ENCODE results near the gene NARS2. TPM values are rescaled to one million over a fixed set of nuclear protein-coding genes. Genes with fewer than 3 reads are reported as not detected.

Gene NARS2
- polyA plus RNA-seq, 1 experiment, result 18.4 TPM

DNA sequence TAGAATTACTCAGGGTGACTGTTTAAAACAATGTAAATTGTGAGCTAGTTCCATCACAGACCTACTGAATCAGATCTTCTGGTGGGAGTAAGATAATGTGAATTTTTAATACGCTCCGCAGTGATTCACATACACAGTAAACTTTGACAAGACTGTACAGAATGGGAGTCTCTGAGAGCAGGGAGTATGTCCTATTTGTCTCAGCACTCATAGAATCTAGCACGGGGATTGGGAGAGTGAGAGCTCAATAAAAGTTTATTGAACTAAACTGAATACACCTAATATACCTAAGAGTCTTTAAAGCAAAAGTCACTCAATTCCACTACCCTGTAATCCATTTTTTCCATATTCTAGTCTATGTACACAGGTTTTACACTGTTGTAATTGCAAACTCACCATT, 145.9 kb downstream of the NARS2 start:
- Histone ChIP-seq H3K4me3 (ENCODE audit: low read depth, low read length) (no peak overlapping the region), H3K27me3 (ENCODE audit: control insufficient read depth, insufficient read depth, low read length) (no peaks in the 10 kb centered on the region), H3K27ac (ENCODE audit: low read depth, low read length) (no peak overlapping the region), H3K9me3 (ENCODE audit: control insufficient read depth, insufficient read depth, low read length) (no peaks in the 10 kb centered on the region)
- CTCF ChIA-PET, result interaction anchor here (1.6 kb wide), 1 partner anchor 135 kb away, joined by 6 read pairs; no protein-coding TSS in a partner anchor
- POLR2A ChIA-PET, result no interaction called here
- DNase-seq (ENCODE audit: low read depth, low spot score), result no peak
- TF ChIP-seq, protein P1, sequence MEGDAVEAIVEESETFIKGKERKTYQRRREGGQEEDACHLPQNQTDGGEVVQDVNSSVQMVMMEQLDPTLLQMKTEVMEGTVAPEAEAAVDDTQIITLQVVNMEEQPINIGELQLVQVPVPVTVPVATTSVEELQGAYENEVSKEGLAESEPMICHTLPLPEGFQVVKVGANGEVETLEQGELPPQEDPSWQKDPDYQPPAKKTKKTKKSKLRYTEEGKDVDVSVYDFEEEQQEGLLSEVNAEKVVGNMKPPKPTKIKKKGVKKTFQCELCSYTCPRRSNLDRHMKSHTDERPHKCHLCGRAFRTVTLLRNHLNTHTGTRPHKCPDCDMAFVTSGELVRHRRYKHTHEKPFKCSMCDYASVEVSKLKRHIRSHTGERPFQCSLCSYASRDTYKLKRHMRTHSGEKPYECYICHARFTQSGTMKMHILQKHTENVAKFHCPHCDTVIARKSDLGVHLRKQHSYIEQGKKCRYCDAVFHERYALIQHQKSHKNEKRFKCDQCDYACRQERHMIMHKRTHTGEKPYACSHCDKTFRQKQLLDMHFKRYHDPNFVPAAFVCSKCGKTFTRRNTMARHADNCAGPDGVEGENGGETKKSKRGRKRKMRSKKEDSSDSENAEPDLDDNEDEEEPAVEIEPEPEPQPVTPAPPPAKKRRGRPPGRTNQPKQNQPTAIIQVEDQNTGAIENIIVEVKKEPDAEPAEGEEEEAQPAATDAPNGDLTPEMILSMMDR (IDR thresholded peaks at IDR 0.05; ENCODE audit: low read depth, low read length), result no peak

- Histone ChIP-seq H3K9me3 (ENCODE audit: control insufficient read depth, insufficient read depth, low read length) (no peaks in the 10 kb centered on the region), H3K4me3 (ENCODE audit: low read depth, low read length) (no peak overlapping the region), H3K27ac (ENCODE audit: low read depth, low read length) (no peak overlapping the region), H3K27me3 (ENCODE audit: control insufficient read depth, insufficient read depth, low read length) (no peaks in the 10 kb centered on the region)
- POLR2A ChIA-PET, result no interaction called here
- TF ChIP-seq, protein P1 (IDR thresholded peaks at IDR 0.05; ENCODE audit: low read depth, low read length), result no peak
- DNase-seq (ENCODE audit: low read depth, low spot score), result no peak
- CTCF ChIA-PET, result interaction anchor here (0.6 to 1.6 kb wide), 2 partner anchors 109 to 136 kb away, joined by 3 to 6 read pairs; no protein-coding TSS in a partner anchor
These were observed 146.4 kb downstream of the NARS2 start for GRCh38 chr11:78428266-78428636.

- CTCF ChIA-PET, result interaction anchor here (0.6 to 1.6 kb wide), 4 partner anchors 12 to 137 kb away, joined by 3 to 6 read pairs (median 4); no protein-coding TSS in a partner anchor
- Histone ChIP-seq H3K27me3 (ENCODE audit: control insufficient read depth, insufficient read depth, low read length) (no peaks in the 10 kb centered on the region), H3K9me3 (ENCODE audit: control insufficient read depth, insufficient read depth, low read length) (no peaks in the 10 kb centered on the region), H3K27ac (ENCODE audit: low read depth, low read length) (no peak overlapping the region), H3K4me3 (ENCODE audit: low read depth, low read length) (no peak overlapping the region)
- DNase-seq (ENCODE audit: low read depth, low spot score), result no peak
- TF ChIP-seq, protein P1 (IDR thresholded peaks at IDR 0.05; ENCODE audit: low read depth, low read length), result no peak
- POLR2A ChIA-PET, result no interaction called here
These were observed 146.9 kb downstream of the NARS2 start for GRCh38 chr11:78427615-78428265.

DNA sequence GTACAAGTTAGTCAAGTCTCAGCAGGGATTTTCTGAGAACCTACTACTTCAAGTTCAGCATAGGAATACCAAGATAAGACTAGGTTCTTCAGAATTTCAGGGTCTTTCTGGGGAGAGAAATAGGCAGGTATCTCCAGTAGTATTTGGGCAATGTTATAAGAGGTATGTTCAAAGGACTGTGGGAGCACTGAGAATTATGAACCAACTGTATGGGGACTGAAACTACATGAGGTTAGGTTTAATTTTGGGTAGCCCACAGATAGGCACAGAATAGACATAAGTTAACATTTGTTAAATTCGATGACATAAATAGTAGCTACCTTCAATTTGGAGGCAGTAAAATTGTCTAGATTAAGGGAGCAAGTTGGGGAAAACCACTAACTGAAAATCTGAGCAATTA, 147.8 kb downstream of the NARS2 start:
- no peaks in the 10 kb centered on the region for H3K27me3 ChIP-seq (ENCODE audit: control insufficient read depth, insufficient read depth, low read length)
- ChIA-PET CTCF (interaction anchor here (1.2 to 1.3 kb wide), 3 partner anchors 11 to 277 kb away, joined by 4 to 6 read pairs (median 4); no protein-coding TSS in a partner anchor), POLR2A (no interaction called here)
- no peaks in the 10 kb centered on the region for H3K9me3 ChIP-seq (ENCODE audit: control insufficient read depth, insufficient read depth, low read length)
- H3K4me3 ChIP-seq (ENCODE audit: low read depth, low read length), result no peak overlapping the region
- H3K27ac ChIP-seq (ENCODE audit: low read depth, low read length), result no peak overlapping the region
- TF ChIP-seq, protein P1 (IDR thresholded peaks at IDR 0.05; ENCODE audit: low read depth, low read length), result no peak
- DNase-seq (ENCODE audit: low read depth, low spot score), result no peak

GRCh38 chr11:78425399-78426070, 149.1 kb downstream of the NARS2 start:
- DNase-seq (ENCODE audit: low read depth, low spot score), result no peak
- H3K27ac ChIP-seq (ENCODE audit: low read depth, low read length), result no peak overlapping the region
- POLR2A ChIA-PET, result interaction anchor here (0.6 kb wide), 1 partner anchor 203 kb away, joined by 3 read pairs; no protein-coding TSS in a partner anchor
- TF ChIP-seq, protein P1 (IDR thresholded peaks at IDR 0.05; ENCODE audit: low read depth, low read length), result no peak
- CTCF ChIA-PET, result interaction anchor here (0.7 to 1.9 kb wide), 3 partner anchors 10 to 274 kb away, joined by 4 to 11 read pairs (median 5); no protein-coding TSS in a partner anchor
- no peaks in the 10 kb centered on the region for H3K27me3 ChIP-seq (ENCODE audit: control insufficient read depth, insufficient read depth, low read length)
- H3K4me3 ChIP-seq (ENCODE audit: low read depth, low read length), result no peak overlapping the region
- no peaks in the 10 kb centered on the region for H3K9me3 ChIP-seq (ENCODE audit: control insufficient read depth, insufficient read depth, low read length)

All from AG04450 (cell line).